PC-9 (cell line): Measurements from ENCODE around the gene GEMIN5.

Experiments used
- CTCF ChIP-seq: fragments of 200-600 bp; sonication (generic); conservative IDR thresholded peaks from 2 replicates; pipeline ENCODE4 v1.6.1; 2017; ENCODE audit warnings: mixed run types, antibody characterized with exemption, mild to moderate bottlenecking, moderate library complexity
- EZH2 ChIP-seq: fragments of 200-600 bp; sonication (generic); IDR thresholded peaks from 2 replicates; pipeline ENCODE4 v1.8.0; 2017; ENCODE audit warnings: antibody characterized with exemption, low read depth

GRCh38 chr5:154895606-154896561 is 42.1 kb downstream of the GEMIN5 start:
- TF ChIP-seq CTCF (no peak), EZH2 (no peak)
